LoVo (cell line): Measurements from ENCODE around the gene METTL17.

Experiments used
- DNase-seq: peaks from one replicate; pipeline ENCODE4 v3.0.0-alpha.2; 2016; ENCODE audit warnings: low spot score

METTL17 gene

DNA sequence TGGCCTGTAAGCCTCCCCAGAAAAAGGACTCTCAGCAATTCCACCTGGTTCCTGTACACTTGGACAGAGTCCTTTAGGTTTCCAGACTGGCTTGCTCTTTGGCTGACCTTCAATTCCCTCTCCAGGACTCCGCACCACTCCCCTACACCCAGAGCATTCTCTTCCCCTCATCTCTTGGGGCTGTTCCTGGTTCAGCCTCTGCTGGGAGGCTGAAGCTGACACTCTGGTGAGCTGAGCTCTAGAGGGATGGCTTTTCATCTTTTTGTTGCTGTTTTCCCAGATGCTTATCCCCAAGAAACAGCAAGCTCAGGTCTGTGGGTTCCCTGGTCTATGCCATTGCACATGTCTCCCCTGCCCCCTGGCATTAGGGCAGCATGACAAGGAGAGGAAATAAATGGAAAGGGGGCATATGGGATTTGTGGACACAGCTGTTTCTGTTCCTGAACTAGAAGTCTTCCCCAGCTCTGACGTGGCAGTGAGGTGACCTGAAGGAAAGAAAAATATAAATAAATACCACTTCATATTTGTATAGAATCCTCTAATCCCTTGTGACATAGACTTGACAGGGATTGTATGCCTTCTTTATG, 53.7 kb downstream of the METTL17 start:
- no peak for DNase-seq

- peak; percentile 32 for DNase-seq
Observed at GRCh38 chr14:21043974-21044618, 54.3 kb downstream of the METTL17 start.
